Brain microvascular endothelial cell (primary cell): ENCODE results near the gene ROBO1.

ENCODE experiments used
- DNase-seq: peaks from one replicate; pipeline ENCODE4 v3.0.0-alpha.2; 2020
- H3K27ac ChIP-seq: fragments of 250-450 bp; sonication (Bioruptor Pico); 2 replicates; pipeline ENCODE4 v1.5.1; 2020; ENCODE audit warnings: mild to moderate bottlenecking, moderate library complexity
- H3K27me3 ChIP-seq: fragments of 250-450 bp; sonication (Bioruptor Pico); replicated peaks from 2 replicates; pipeline ENCODE4 v1.5.1; 2020; ENCODE audit warnings: mild to moderate bottlenecking
- H3K36me3 ChIP-seq: fragments of 250-450 bp; sonication (Bioruptor Pico); replicated peaks from 2 replicates; pipeline ENCODE4 v1.5.1; 2020; ENCODE audit warnings: mild to moderate bottlenecking
- H3K4me3 ChIP-seq: 2 replicates; pipeline ENCODE4 v1.5.1; 2011; ENCODE audit warnings: low read depth, mild to moderate bottlenecking, control low read depth, low read length, moderate library complexity
- in situ Hi-C: cut with HindIII; loops from 2 replicates; pipeline ENCODE4 v1.10.0; 2017; ENCODE audit warnings: low sequenced_read_pairs, low pct_ligation_motif_present
- TF ChIP-seq, protein P1 (sequence below): IDR thresholded peaks from 2 replicates; pipeline ENCODE4 v1.5.1; 2011; ENCODE audit warnings: low read depth, mild to moderate bottlenecking, moderate library complexity, low read length, control low read depth, inconsistent platforms; ENCODE audit errors: missing control alignments

The ROBO1 gene

DNA sequence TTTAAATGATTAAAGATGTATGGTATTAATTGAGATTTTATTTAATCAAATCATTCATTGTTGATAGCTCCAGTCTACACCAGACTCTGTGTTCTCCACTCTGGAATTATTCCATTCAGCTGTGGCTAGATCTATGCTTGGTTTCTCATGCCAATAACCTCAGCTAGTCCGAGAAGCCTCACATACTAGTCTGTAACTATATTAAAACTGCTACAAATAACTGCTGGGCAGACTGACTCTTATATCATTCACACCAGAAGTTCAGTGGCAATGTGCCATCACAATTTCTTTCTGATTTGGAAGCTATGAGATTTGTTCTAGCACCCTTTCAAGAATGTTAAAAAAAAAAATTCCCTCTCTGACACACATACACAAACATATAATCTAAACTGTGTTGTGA lies 947.3 kb downstream of the ROBO1 start:
- TF ChIP-seq, protein P1, sequence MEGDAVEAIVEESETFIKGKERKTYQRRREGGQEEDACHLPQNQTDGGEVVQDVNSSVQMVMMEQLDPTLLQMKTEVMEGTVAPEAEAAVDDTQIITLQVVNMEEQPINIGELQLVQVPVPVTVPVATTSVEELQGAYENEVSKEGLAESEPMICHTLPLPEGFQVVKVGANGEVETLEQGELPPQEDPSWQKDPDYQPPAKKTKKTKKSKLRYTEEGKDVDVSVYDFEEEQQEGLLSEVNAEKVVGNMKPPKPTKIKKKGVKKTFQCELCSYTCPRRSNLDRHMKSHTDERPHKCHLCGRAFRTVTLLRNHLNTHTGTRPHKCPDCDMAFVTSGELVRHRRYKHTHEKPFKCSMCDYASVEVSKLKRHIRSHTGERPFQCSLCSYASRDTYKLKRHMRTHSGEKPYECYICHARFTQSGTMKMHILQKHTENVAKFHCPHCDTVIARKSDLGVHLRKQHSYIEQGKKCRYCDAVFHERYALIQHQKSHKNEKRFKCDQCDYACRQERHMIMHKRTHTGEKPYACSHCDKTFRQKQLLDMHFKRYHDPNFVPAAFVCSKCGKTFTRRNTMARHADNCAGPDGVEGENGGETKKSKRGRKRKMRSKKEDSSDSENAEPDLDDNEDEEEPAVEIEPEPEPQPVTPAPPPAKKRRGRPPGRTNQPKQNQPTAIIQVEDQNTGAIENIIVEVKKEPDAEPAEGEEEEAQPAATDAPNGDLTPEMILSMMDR, result no peak
- no peak overlapping the region for H3K27ac ChIP-seq
- H3K36me3 ChIP-seq, result no peaks in the 10 kb centered on the region
- no peak for DNase-seq
- in situ Hi-C loops, result no loop called here
- no peaks in the 10 kb centered on the region for H3K27me3 ChIP-seq
- no peak overlapping the region for H3K4me3 ChIP-seq

DNA sequence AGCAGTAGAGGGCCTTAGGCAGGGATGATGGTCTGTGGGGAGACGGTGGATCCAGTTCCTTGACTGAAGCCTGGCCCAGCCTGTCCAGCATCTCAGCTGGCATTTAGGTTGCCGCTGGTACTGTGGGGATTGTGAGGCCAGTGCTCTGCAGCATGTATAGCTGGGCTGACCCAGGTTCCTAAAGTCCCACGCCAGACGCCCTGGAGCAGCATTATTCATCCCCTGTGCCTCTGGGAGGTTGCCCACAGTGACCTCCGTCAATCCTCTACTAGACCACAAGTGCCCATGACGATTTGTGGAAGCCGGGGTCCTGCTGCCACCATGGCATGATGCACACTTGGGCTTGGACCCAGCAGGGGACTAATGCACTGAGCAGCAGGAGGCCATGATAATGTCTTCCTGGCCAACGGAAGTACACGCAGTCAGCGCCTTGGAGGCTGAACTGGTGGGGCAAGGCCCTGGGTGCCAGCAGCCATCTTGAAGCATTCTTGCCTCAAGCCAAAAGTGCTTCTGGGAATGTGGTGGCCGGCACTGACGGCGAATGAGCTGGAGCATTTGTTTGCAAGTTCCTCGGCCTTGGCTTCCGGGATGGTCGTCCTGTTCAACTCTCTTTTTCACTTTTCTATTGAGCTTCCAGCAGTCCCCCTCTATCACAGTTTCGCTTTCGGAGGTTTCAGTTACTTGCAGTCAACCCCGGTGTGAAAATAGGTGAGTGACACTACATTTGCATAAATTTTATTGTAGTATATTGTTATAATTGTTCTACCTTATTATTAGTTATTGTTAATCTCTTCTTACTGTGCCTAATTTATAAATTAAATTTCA lies 949.4 kb downstream of the ROBO1 start:
- Histone ChIP-seq H3K27me3 (no peaks in the 10 kb centered on the region), H3K27ac (no peak overlapping the region), H3K4me3 (no peak overlapping the region), H3K36me3 (no peaks in the 10 kb centered on the region)
- no peak for DNase-seq
- TF ChIP-seq, protein P1, result no peak
- in situ Hi-C loops, result no loop called here

DNA sequence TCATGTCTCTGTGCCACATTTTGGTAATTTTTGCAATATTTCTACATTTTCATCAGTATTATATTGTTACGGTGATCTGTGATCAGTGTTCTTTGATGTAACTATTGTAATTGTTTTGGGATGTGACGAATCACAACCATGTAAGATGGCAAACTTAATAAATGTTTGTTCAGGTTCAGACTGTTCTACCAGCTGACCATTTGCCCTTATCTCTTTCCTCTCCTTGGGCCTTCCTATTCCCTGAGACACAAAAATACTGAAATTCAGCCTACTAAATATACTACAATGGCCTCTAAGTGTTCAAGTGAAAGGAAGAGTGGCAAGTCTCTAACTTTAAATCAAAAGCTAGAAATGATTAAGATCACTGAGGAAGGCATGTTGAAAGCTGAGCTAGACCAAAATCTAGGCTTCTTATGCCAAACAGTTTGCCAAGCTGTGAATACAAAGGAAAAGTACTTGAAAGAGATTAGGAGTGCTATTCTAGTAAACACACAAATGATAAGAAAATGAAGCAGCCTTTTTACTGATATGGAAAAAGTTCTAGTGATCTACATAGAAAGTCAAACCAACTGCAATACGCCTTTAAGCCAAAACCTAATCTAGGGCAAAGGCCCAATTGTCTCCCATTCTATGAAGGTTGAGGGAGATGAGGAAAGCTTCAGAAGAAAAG lies 952.8 kb downstream of the ROBO1 start:
- TF ChIP-seq, protein P1, result no peak
- H3K27ac ChIP-seq, result no peak overlapping the region
- H3K27me3 ChIP-seq, result no peaks in the 10 kb centered on the region
- H3K4me3 ChIP-seq, result no peak overlapping the region
- no peaks in the 10 kb centered on the region for H3K36me3 ChIP-seq
- in situ Hi-C loops, result no loop called here
- no peak for DNase-seq

DNA sequence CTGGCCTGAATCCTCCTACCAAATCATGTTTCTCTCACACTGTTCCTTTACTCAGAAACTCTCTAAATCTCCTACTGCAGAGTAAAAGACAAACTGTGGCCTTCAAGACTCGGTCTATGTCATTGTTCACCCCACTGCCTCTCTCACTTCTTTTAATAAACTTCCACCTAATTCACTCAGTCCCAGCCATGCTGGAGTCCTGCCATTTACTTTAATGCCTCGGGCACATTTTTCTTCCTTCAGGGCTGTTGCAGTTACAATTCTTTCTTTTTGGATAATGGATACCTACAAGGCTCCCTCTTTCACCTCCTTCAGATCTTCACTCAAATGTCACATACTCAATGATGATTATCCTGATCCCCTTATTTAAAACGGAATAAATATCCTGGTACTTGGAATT lies 955.6 kb downstream of the ROBO1 start:
- Histone ChIP-seq H3K27me3 (no peaks in the 10 kb centered on the region), H3K27ac (no peak overlapping the region), H3K4me3 (no peak overlapping the region), H3K36me3 (no peaks in the 10 kb centered on the region)
- in situ Hi-C loops, result no loop called here
- DNase-seq, result no peak
- TF ChIP-seq, protein P1, result no peak

DNA sequence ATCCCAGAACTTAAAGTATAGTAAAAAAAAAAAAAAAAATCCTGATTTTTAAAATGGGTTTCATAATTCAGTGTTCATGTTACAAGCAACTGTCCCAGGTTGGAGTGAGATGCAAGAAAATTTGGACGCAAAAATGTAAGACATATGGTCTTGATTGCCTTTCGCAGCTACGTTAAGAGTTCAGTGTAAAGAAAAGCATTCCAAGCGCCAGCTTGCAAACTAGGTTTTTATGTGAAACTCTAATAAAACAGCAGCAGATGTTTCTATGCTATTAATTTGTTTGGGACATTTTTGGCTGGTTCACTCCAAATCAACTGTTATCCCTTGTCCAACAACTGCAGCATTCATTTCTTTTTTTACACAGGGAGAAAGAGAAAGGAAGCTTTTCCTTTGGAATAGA lies 957.8 kb downstream of the ROBO1 start:
- Histone ChIP-seq H3K27ac (no peak overlapping the region), H3K27me3 (no peaks in the 10 kb centered on the region), H3K36me3 (no peaks in the 10 kb centered on the region), H3K4me3 (no peak overlapping the region)
- no peak for DNase-seq
- TF ChIP-seq, protein P1, result no peak
- in situ Hi-C loops, result no loop called here
